HT1080 (cell line): Measurements from ENCODE around the gene ZNF518A. TPM values are rescaled to one million over a fixed set of nuclear protein-coding genes. Genes with fewer than 3 reads are reported as not detected.
"Not testable (repeated sequence)": the region's sequence is repeated elsewhere in the genome, so short reads cannot be mapped to it uniquely, and the experiment has no call there.

ENCODE experiments used
- DNase-seq: peaks from one replicate; pipeline ENCODE4 v3.0.0-alpha.2; 2015; ENCODE audit warnings: low read depth
- small RNA-seq: library from RNA; depleted of rRNA; stranded (forward); fragments of <200 nt; gene quantifications from one replicate; pipeline ENCODE3, GENCODE V24; 2014
- total RNA-seq: library from RNA; depleted of rRNA; stranded (reverse); fragments of >200 nt; shearing (Covaris generic); gene quantifications from 2 replicates; pipeline ENCODE4 v1.2.3, GENCODE V29; 2014; rRNA removed

ZNF518A gene
- total RNA-seq, 1 experiment from 2014 or later = 11.4 TPM

DNA sequence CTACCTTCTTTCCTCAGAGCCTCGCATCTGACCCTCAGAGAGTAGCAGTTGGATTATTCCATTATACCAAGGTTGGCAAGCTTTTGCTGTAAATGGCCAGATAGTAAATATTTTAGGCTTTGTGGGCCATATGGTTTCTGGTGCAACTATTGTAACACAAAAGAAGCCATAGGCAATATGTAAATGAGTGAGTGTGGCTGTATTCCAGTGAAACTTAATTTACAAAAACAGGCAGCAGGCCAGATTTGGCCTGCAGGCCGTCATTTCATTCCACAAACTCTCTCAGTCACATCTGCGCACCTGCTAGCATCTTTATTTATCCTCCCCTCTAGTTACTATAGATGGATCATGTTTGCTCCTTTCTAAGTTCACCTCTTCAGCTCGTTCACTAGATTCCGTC, 6.7 kb downstream of the ZNF518A start:
- DNase-seq = no peak

DNA sequence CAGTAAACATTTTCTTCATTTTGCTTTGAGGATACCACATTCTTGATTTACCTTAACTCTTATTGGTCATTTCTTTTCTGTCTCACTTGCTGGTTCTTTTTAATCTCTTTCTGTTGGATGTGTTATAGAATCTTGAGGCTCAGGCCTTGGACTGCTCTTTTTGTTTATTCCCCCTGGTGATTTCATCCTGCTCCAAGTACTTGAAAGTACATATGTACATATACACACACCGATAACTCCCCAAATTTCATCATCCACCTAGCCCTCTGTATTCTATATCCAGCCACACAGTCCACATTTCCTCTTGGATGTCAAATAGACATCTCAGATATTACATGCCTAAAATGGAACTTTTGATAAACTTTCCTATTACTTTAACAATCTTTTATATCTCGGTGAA, 7.5 kb downstream of the ZNF518A start:
- DNase-seq = no peak

GRCh38 chr10:96138102-96138501, 8.0 kb downstream of the ZNF518A start:
- no peak for DNase-seq

DNA sequence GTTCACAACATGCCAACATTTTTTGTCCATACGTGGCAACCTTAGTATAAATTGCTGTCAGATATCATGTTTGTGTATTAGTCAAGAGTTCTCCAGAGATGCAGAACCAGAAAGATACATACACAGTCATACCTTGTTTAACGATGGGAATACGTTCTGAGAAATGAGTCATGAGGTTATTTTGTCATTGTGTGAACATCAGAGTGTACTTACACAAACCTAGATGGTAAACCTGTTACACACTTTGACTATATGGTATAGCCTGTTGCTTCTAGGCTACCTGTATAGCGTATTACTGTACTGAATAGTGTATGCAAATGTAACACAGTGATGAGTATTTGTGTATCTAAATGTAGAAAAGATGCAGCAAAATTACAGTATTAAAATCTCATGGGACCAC, 22.3 kb downstream of the ZNF518A start:
- no peak for DNase-seq

DNA sequence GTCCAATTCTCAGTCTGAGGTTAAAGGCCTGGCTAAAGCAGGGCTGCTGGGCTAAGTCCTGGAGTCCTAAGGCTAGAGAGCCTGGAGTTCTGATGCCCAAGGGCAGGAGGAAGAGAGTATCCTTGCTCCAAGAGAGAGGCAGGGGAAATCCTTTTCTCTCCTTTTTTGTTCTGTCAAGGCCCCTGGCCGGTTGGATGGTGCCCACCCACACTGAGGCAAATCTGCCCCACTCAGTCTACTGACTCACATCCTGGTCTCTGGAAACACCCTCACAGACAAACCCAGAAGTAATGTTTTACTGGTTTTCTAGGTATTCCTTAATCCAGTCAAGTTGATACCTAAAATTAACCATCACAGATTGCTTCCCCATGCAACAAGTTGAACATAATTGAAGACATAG, 23.0 kb downstream of the ZNF518A start:
- peak; percentile 42 for DNase-seq

DNA sequence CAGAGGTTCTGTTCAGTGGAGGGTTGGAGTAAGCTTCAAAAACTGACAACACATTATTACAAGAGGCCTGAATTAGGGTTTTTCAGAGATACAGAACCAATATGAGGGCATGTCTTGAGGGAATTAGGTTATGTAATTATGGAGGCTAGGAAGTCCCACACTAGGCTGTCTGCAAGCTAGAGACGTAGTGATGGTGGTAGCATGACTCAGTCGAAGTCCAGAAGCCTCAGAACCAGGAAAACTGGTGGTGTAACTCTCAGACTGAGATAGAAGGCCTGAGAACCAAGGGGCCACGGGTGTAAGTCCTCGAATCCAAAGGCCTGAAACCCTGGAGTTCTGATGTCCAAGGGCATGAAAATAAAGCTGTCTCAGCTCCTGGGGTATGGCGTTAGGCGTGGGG, 35.6 kb downstream of the ZNF518A start:
- no peak for DNase-seq

- DNase-seq = no peak
Measured at GRCh38 chr10:96168546-96168945, 38.4 kb downstream of the ZNF518A start.

GRCh38 chr10:96170230-96170629, 40.1 kb downstream of the ZNF518A start:
- DNase-seq = no peak

- no peak for DNase-seq
Measured at GRCh38 chr10:96172666-96173065, 42.6 kb downstream of the ZNF518A start.

DNA sequence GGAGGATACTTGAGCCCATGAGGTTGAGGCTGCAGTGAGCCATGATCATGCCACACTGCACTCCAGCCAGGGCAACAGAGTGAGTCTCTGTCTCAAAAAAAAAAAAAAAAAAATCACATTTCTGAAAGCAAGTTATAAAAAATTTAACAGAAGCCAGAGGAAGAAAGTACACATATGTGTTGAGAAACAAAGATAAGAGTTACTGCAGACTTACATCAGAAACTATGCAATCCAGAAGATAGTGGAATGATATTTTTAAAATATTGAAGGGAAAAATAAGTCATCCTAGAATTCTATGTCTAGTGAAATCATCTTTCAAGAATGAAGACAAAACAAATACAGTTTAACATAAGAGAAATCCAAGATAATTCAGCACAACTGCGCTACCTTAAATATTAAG, 46.9 kb downstream of the ZNF518A start:
- DNase-seq = no peak

DNA sequence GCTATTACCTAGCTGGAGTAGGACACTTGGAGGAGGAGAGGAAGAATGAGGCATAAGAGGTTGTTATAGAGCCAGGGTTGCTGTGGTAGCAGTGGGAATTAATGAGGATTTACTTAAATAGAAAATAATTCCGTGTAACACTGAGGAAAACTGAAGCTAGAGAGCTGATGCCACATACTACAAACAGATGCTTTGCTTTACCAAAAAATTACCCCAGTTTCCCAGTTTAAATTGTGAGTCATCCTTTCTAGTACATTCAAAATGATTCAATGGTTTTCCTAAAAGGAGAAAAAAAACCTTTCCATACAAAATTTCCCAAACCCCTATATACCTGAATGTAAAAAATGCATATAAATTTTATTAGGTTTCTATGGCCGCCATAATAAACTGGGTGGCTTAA, 58.3 kb downstream of the ZNF518A start:
- no peak for DNase-seq

DNA sequence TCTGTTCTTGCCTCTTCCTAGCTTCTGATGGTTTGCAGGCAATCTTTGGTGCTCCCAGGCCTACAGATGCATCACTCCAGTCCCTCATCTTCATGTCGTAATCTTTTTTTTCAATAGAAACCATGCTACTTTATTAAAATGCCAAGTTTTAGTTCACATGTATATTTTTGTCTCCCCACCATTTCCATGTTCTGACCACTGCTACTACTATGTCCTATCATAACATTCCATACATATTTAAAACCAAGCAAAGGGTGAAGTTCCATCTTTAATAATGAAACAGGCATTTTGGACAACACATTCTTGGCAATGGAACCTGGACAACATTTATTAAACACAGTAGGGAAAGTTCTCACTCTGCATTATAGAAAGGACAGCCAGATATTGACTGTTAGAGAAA, 58.8 kb downstream of the ZNF518A start:
- no peak for DNase-seq

DNA sequence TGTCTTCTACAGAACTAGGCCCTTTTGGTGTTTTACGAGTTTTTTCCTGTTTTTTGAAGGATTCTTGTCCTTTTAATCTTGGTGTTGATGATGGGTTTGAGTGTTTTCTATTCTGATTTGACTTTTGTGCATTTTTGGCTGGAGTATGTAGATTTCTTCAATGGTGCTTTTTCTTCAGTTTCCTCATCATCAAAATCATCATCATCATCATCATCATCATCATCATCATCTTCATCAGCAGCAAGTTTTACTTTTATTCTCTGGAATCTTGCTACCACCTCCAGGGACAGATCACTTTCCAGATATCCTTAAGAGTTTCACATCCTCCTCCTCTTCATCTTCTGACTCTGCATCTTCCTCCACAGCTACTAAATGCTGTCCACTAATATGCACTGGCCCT, 59.4 kb downstream of the ZNF518A start:
- not testable (repeated sequence) for DNase-seq

DNA sequence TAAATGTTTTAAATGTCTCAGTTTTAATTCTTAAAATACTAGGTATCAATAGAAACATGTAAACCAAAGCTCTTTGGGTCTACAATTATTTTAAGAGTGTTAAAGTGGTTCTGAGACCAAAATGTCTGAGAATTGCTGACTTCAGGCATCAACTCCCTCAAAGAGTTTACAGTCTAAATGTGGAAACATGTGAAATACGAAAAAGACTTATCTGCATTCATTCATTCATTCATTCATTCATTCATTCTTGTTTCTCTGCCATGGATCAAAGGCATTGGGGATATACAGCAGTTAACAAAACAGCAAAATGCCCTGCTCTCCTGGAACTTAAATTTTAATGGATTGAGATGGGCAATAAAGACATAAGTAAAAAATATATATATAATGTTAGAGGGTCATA, 71.4 kb downstream of the ZNF518A start:
- DNase-seq = no peak

GRCh38 chr10:96205580-96205979, 75.5 kb downstream of the ZNF518A start:
- no peak for DNase-seq

DNA sequence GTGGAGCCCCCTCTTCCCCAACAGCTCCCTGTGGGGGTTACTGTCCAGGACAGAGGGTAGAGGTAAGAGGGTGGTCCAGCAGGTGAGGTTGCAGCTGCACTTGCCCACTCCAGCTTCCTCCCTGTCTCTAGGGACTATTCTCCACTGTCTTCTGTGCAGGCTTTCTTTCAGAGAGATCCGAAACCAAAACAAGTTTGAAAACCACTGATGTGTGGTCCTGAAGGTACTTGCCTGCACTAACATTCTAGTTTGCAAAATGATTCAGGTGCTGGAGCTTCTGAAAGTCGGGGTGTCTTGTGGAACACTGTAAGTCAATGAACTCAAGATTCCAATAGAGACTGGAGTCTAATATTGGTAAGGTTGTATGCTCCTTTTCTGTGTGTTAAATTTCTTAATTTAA, 78.2 kb downstream of the ZNF518A start:
- DNase-seq = no peak

DNA sequence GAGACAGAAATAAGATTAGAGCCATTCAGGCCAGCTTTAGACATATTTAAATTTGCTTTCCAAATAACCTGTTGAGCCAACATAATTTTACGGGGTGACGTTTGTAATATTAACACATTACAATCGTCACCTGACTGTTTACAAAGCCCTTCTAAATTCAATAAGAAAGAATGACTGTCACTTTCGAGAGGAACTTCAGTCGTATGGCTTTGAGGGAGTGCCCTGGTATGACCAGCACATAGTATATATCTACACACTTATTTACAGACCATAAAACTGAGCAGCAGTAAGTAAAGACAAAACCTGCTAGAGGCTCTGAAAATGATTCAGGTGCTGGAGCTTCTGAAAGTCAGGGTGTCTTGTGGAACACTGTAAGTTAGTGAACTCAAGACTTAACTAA, 78.8 kb downstream of the ZNF518A start:
- no peak for DNase-seq

GRCh38 chr10:96211764-96212163, 81.7 kb downstream of the ZNF518A start:
- DNase-seq = no peak

GRCh38 chr10:96212911-96213310, 82.8 kb downstream of the ZNF518A start:
- no peak for DNase-seq

Small RNAs within 50 kb of the gene (small RNA-seq; reads per million reads assigned to genes)
- not detected for gene RNU6-271P

Other genes with a start within 250 kb of the ZNF518A start
- not detected in 2 replicates for gene CC2D2B, start 222.3 kb upstream of the ZNF518A start, total RNA-seq
- 3.0 and 6.8 TPM in 2 replicates for gene CCNJ, start 86.7 kb upstream of the ZNF518A start, total RNA-seq
- not detected in 2 replicates for gene BLNK, start 141.3 kb downstream of the ZNF518A start, total RNA-seq
- gene DNTT, start 174.1 kb downstream of the ZNF518A start, total RNA-seq = not detected in 2 replicates
- gene OPALIN, start 228.7 kb downstream of the ZNF518A start, total RNA-seq = not detected in 2 replicates